ENCODE results near the gene RBM19.

Gene RBM19

DNA sequence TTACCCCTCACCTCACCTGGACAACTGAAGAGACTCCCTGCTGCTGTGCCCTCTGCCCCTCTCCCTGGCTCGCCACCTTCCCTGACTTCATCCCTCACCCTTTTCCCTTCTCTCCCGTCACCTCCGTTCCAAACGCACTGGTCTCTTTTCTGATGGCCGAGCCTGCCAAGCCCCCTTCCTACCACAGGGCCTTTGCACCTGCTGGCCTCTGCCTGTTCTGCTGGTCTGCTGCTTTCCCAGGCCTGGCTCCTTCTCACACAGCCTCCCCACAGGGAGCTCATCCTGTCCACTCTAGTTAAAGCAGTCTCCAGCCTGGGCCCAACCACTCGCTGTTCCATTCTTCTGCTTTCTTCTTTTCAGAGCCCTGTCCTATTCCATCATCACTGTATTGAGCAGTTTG lies 34.6 kb downstream of the RBM19 start:
- TF ChIP-seq, protein P1, sequence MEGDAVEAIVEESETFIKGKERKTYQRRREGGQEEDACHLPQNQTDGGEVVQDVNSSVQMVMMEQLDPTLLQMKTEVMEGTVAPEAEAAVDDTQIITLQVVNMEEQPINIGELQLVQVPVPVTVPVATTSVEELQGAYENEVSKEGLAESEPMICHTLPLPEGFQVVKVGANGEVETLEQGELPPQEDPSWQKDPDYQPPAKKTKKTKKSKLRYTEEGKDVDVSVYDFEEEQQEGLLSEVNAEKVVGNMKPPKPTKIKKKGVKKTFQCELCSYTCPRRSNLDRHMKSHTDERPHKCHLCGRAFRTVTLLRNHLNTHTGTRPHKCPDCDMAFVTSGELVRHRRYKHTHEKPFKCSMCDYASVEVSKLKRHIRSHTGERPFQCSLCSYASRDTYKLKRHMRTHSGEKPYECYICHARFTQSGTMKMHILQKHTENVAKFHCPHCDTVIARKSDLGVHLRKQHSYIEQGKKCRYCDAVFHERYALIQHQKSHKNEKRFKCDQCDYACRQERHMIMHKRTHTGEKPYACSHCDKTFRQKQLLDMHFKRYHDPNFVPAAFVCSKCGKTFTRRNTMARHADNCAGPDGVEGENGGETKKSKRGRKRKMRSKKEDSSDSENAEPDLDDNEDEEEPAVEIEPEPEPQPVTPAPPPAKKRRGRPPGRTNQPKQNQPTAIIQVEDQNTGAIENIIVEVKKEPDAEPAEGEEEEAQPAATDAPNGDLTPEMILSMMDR (IDR thresholded peaks at IDR 0.05; ENCODE audit: insufficient read depth, low read depth, low read length, missing control alignments): no peak
- DNase-seq (ENCODE audit: low read depth): no peak
- no peak overlapping the region for H3K4me3 ChIP-seq (ENCODE audit: low read length)

DNA sequence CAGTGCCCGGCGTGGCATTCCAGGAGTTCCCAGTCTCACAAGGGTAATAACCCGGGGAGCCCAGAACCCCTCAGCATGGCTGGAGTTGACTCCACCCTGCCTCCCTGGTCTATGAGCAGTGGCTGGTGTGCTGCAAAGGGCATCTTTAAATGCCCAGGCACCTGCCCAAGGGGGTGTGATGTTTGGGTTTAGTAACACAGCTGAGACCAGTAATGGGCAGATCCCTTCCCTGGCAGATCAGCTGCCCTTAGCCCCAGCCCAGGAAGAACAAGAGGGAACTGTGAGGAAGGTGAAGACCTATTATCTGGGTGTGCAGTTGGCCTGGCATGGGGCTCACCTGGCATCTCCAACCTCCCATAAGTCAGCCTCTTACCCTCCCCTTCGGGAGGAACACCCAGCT lies 35.9 kb downstream of the RBM19 start:
- DNase-seq (ENCODE audit: low read depth): no peak
- no peak overlapping the region for H3K4me3 ChIP-seq (ENCODE audit: low read length)
- TF ChIP-seq, protein P1 (IDR thresholded peaks at IDR 0.05; ENCODE audit: insufficient read depth, low read depth, low read length, missing control alignments): no peak

DNA sequence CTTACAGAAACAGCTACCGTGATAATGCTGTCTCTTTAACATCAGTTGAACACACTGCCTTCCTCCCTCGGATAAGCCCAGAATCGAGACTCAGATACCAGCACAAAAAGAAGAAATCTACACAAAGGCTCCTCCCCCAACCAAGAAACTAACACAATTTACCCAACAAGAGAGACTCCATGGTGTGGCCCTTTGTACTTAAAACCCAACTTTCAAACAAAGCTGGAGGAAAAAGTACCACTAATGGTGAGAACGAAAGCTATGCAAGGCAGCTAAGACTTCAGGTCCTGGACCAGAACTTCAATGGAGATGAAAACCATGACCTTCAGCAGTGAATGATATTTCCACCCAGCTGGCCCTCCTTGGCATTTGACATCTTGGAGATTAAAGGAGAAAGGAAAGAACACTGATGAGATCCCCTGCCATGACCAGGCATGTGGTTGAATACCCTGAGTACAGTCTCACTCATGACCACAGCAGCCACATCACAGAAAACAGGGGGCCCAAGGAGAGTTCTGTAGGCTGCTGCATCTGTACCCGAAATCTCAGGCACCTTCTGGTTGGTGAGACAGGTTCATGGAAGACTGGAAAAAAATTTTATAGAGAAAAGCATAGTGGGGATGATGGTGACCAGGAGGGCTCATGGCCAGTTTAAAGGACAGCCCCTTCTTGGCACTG lies 36.7 kb downstream of the RBM19 start:
- H3K4me3 ChIP-seq (ENCODE audit: low read length): no peak overlapping the region
- TF ChIP-seq, protein P1 (IDR thresholded peaks at IDR 0.05; ENCODE audit: insufficient read depth, low read depth, low read length, missing control alignments): no peak
- no peak for DNase-seq (ENCODE audit: low read depth)

DNA sequence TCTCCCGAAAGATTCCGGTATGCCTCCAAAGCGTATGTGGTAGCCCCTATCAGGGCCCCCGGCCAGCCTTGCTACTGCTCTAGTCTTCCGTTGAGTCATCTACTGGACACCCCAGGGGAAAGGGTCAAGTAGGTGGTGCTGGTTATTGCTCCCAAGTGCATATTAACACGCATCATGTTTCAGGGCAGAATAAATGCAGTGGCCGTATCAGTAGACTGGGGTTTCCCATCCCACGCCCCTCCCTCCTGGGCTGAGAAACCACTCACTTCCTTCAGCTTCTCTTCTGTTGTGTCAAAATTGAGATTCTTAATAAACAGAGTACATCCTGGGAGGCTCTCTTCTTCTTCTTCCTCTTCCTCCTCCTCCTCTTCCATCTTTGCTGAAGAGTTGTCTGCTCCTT lies 39.3 kb downstream of the RBM19 start:
- TF ChIP-seq, protein P1 (IDR thresholded peaks at IDR 0.05; ENCODE audit: insufficient read depth, low read depth, low read length, missing control alignments): no peak
- H3K4me3 ChIP-seq (ENCODE audit: low read length): no peak overlapping the region
- no peak for DNase-seq (ENCODE audit: low read depth)

DNA sequence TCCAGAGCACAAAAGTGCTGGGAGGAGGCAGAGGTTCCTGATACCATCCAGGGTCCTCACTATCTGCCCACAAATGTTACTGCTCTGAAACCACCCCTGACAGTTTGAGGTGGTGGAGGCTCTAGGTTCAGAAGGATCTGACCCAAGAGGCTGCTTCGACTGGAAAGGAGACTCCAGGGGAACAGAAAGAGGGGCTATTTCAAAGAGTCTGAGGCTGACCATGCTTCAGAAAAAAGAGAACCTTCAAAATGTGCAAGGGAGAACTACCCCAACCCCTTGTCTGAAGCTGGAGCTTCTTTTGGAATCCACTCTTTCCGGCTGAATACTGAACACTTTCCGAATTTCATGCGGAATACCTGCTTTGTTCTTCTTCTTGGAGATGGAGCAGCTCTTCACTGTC lies 41.8 kb downstream of the RBM19 start:
- DNase-seq (ENCODE audit: low read depth): no peak
- H3K4me3 ChIP-seq (ENCODE audit: low read length): no peak overlapping the region
- TF ChIP-seq, protein P1 (IDR thresholded peaks at IDR 0.05; ENCODE audit: insufficient read depth, low read depth, low read length, missing control alignments): no peak

DNA sequence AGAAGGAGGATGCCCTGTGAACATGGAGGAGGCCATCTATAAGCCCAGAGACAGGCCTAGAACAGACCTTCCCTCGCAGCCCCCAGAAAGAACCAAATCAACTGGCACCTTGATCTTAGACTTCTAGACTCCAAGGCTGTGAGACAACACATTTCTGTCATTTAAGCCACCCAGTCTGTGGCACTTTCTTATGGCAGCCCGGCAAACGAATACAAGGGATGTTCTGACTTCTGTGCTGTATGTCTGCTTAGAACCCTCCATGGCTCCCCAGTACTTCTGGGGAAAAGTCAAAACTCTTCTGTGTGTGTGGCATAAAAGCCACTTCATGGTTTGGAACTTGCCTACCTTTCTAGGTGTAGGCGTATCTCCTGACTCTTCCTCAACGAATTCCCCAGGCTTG lies 42.9 kb downstream of the RBM19 start:
- DNase-seq (ENCODE audit: low read depth): no peak
- H3K4me3 ChIP-seq (ENCODE audit: low read length): no peak overlapping the region

More for the DNA sequence above, 42.9 kb downstream of the RBM19 start:
- TF ChIP-seq, protein P1 (IDR thresholded peaks at IDR 0.05; ENCODE audit: insufficient read depth, low read depth, low read length, missing control alignments): no peak
